Stimulated activated CD8-positive, alpha-beta memory T cell treated with anti-CD3 and anti-CD28 coated beads, Interleukin-4, amount 100 ng/mL, for 1 hour (primary cell): ENCODE measurements around the gene SLC36A3.
"Not testable (repeated sequence)": the region's sequence is repeated elsewhere in the genome, so short reads cannot be mapped to it uniquely, and the experiment has no call there.

Experiments used
- DNase-seq, 2 donors: peaks; one replicate each; pipeline ENCODE4 v3.0.0-alpha.2; 2020; ENCODE audit warnings: low read depth in 2 of 2, low spot score in 1 of 2

The SLC36A3 gene

GRCh38 chr5:151240268-151240835 lies 63.2 kb downstream of the SLC36A3 start:
- DNase-seq, result not testable (repeated sequence)

- DNase-seq, result peak; percentile 25 to 29
Observed at GRCh38 chr5:151239237-151239861, 64.2 kb downstream of the SLC36A3 start.

- no peak for DNase-seq
Observed at GRCh38 chr5:151238303-151238741, 65.2 kb downstream of the SLC36A3 start.

- no peak for DNase-seq
Observed at GRCh38 chr5:151237685-151238084, 65.9 kb downstream of the SLC36A3 start.

- DNase-seq, result no peak
Observed at GRCh38 chr5:151236888-151237287, 66.7 kb downstream of the SLC36A3 start.

- not testable (repeated sequence) for DNase-seq
Observed at GRCh38 chr5:151235239-151235571, 68.4 kb downstream of the SLC36A3 start.

- DNase-seq, result no peak
Observed at GRCh38 chr5:151234476-151235238, 68.9 kb downstream of the SLC36A3 start.

- no peak for DNase-seq
Observed at GRCh38 chr5:151233616-151234085, 69.9 kb downstream of the SLC36A3 start.

GRCh38 chr5:151231359-151231758 lies 72.2 kb downstream of the SLC36A3 start:
- no peak for DNase-seq

- no peak for DNase-seq
Observed at GRCh38 chr5:151230048-151230680, 73.4 kb downstream of the SLC36A3 start.

GRCh38 chr5:151228986-151229385 lies 74.6 kb downstream of the SLC36A3 start:
- DNase-seq, result no peak

- DNase-seq, result no peak
Observed at GRCh38 chr5:151227918-151228447, 75.6 kb downstream of the SLC36A3 start.
